Progenitor cell of endocrine pancreas (in vitro differentiated cells): ENCODE data around the gene C9orf72. TPM values are rescaled to one million over a fixed set of nuclear protein-coding genes. Genes with fewer than 3 reads are reported as not detected.

ENCODE experiments used
- DNase-seq: peaks from one replicate; pipeline ENCODE4 v3.0.0; 2021; ENCODE audit warnings: low spot score; ENCODE audit not compliant: unreplicated experiment
- H3K27ac Mint-ChIP-seq: 2 replicates; pipeline ENCODE4 v1.8.0; 2021; ENCODE audit warnings: mild to moderate bottlenecking, moderate library complexity, mixed read lengths
- H3K27me3 Mint-ChIP-seq: 2 replicates; pipeline ENCODE4 v1.8.0; 2021; ENCODE audit warnings: mixed read lengths
- H3K36me3 Mint-ChIP-seq: 2 replicates; pipeline ENCODE4 v1.8.0; 2022; ENCODE audit warnings: mixed read lengths; ENCODE audit not compliant: insufficient read depth
- H3K4me1 Mint-ChIP-seq: 2 replicates; pipeline ENCODE4 v1.8.0; 2021; ENCODE audit warnings: low read depth, mixed read lengths
- H3K4me3 Mint-ChIP-seq: 2 replicates; pipeline ENCODE4 v1.8.0; 2021; ENCODE audit warnings: low read depth, mild to moderate bottlenecking, moderate library complexity, mixed read lengths
- H3K9me3 Mint-ChIP-seq: 2 replicates; pipeline ENCODE4 v1.8.0; 2021; ENCODE audit warnings: low read depth, mixed read lengths
- total RNA-seq: library from RNA; stranded (reverse); gene quantifications from 2 replicates; pipeline ENCODE4 v1.2.1, GENCODE V29; 2021
- TF ChIP-seq, protein P1 (sequence below): fragments of 200-600 bp; sonication (generic); IDR thresholded peaks from one replicate; pipeline ENCODE4 v1.5.0; 2021; ENCODE audit warnings: antibody characterized with exemption, mild to moderate bottlenecking; ENCODE audit not compliant: unreplicated experiment

C9orf72 gene
- total RNA-seq, 1 donor from 2014 or later, result 18.6 TPM

DNA sequence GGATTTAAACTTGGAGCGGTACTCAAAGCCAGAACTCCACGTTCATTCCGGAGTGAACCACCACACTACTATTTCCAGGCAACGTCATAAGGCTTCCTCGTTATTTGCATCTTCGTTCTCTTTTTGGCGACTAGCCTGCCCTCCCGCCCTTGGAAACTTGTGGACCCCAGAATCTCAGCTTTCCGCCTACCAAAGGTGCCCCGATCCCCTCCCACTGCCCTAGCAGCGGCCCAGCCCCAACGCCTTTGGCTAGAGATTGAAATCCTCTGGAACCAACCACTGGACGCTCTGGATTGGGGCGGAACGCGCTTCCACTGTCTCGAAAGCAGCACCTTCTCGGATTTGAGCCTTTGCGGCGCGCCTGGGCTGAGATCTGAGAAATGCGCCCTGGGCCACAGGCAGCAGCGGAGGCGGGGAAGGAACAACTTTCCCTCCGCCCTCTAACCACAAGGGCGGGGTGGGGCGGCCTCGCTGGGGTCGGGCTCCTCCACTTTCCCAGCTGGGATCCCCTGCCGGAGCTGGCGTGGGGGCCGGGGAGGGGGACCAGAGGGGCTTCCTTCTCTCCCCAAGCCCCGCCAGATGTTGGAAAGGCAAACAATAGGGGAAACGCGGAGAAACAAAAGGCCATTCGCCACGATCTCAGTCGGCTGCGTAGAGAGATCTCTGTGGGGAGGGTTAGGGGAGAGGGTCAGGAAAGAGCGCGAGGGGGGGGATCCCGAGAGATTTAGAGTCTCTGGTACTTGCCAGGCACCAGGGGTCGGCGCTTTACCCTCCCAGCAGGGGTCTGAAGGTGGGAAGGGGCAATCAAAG is 45.0 kb downstream of the C9orf72 start:
- Mint-ChIP-seq H3K27me3 (no peaks in the 10 kb centered on the region), H3K36me3 (peaks cover 5% of the 10 kb centered on the region), H3K9me3 (no peaks in the 10 kb centered on the region), H3K4me3 (peak overlapping the region; percentile 96), H3K4me1 (peaks cover 13% of the 10 kb centered on the region), H3K27ac (peak overlapping the region; percentile 98)
- TF ChIP-seq, protein P1, sequence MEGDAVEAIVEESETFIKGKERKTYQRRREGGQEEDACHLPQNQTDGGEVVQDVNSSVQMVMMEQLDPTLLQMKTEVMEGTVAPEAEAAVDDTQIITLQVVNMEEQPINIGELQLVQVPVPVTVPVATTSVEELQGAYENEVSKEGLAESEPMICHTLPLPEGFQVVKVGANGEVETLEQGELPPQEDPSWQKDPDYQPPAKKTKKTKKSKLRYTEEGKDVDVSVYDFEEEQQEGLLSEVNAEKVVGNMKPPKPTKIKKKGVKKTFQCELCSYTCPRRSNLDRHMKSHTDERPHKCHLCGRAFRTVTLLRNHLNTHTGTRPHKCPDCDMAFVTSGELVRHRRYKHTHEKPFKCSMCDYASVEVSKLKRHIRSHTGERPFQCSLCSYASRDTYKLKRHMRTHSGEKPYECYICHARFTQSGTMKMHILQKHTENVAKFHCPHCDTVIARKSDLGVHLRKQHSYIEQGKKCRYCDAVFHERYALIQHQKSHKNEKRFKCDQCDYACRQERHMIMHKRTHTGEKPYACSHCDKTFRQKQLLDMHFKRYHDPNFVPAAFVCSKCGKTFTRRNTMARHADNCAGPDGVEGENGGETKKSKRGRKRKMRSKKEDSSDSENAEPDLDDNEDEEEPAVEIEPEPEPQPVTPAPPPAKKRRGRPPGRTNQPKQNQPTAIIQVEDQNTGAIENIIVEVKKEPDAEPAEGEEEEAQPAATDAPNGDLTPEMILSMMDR, result no peak
- peak; percentile 50 for DNase-seq

DNA sequence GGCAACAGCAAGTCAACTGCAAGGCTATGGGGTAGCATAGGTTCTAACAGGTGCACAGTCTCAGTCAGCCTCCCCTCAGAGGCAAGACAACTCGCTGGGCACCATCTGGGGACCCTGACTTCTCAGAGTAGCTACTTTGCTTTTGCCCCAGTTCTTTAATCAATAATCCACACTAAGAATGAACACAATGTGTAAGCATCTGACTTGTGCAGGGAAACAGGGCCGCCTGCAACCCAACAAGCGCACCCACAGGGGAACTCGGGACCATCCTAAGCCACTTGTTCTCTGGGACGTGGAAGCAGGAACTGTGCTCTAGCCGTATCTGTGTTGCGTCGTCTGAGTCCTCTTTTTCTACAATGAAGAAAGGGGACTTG is 45.6 kb downstream of the C9orf72 start:
- Mint-ChIP-seq H3K4me1 (peaks cover 14% of the 10 kb centered on the region), H3K27ac (peak overlapping the region; percentile 98), H3K4me3 (peak overlapping the region; percentile 96), H3K9me3 (no peaks in the 10 kb centered on the region), H3K36me3 (peaks cover 5% of the 10 kb centered on the region), H3K27me3 (no peaks in the 10 kb centered on the region)
- TF ChIP-seq, protein P1, result no peak
- DNase-seq, result no peak

DNA sequence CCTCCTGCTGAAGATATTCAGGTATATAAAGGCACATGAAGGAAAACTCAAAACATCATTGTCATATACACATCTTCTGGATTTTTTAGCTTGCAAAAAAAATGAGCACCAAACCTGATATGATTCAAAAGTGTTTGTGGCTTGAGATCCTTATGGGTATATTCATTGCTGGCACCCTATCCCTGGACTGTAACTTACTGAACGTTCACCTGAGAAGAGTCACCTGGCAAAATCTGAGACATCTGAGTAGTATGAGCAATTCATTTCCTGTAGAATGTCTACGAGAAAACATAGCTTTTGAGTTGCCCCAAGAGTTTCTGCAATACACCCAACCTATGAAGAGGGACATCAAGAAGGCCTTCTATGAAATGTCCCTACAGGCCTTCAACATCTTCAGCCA is 49.0 kb downstream of the C9orf72 start, which contains the start of gene IFNK:
Gene IFNK (plus strand): TSS at position 55 of the 400 bp plus-strand sequence. CDS start 47 bp downstream, at position 102.
- H3K27me3 Mint-ChIP-seq, result no peaks in the 10 kb centered on the region
- DNase-seq, result no peak
- no peak within 1 kb of the TSS for H3K4me3 Mint-ChIP-seq
- TF ChIP-seq, protein P1, result no peak
- H3K36me3 Mint-ChIP-seq, result peaks cover 5% of the 10 kb centered on the region
- peaks cover 12% of the 10 kb centered on the region for H3K4me1 Mint-ChIP-seq
- no peaks in the 10 kb centered on the region for H3K9me3 Mint-ChIP-seq
- no peak within 1 kb of the TSS for H3K27ac Mint-ChIP-seq

DNA sequence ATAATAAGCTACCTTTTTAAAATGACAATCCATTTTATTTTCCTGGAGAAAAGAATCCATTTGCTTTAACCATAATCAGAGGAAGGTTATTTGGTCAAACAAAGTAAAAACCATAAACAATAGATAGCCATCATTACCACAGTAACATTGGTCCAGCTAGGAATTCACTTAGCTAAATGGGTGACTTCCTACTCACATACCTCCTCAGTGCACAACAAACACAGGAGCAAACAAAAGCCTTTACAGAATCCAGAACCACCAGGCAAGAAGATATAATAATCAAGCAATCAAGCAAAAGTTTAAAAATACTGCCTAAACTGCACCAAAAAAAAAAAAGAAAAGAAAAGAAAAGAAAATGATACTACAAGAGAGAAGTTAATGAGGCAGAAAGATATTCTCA is 50.1 kb downstream of the C9orf72 start:
- Mint-ChIP-seq H3K4me1 (peaks cover 11% of the 10 kb centered on the region), H3K27me3 (no peaks in the 10 kb centered on the region), H3K9me3 (no peaks in the 10 kb centered on the region), H3K4me3 (no peak overlapping the region), H3K36me3 (peaks cover 5% of the 10 kb centered on the region), H3K27ac (no peak overlapping the region)
- TF ChIP-seq, protein P1, result no peak
- no peak for DNase-seq

DNA sequence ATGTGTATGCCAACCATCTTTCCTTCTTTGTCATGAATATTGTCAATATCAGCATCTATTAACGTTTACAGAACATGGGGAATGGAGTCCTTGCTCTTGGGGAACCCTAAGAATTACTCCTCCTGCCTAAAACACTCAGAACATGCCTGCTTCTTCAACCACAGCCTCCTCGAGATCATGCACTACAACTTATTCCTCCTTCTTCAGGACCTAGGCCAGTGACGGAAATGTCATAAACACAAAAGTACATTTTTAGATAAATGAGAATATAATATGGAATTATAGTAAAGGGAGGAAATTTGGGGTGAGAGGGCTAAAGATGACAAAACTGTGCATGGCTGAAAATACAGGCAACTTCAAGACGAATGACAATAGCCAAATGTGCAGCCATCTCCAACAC is 52.3 kb downstream of the C9orf72 start:
- peaks cover 6% of the 10 kb centered on the region for H3K36me3 Mint-ChIP-seq
- no peaks in the 10 kb centered on the region for H3K9me3 Mint-ChIP-seq
- peaks cover 2% of the 10 kb centered on the region for H3K4me1 Mint-ChIP-seq
- DNase-seq, result no peak
- TF ChIP-seq, protein P1, result no peak
- no peak overlapping the region for H3K4me3 Mint-ChIP-seq
- no peak overlapping the region for H3K27ac Mint-ChIP-seq
- H3K27me3 Mint-ChIP-seq, result no peaks in the 10 kb centered on the region
